Parathyroid adenoma (tissue), 2 donors: Measurements from ENCODE around the gene PDE12.

Experiments used
- H2AFZ ChIP-seq: fragments of 300-600 bp; sonication (generic); one replicate; pipeline ENCODE4 v1.7.0; 2017; ENCODE audit warnings: antibody characterized with exemption, mild to moderate bottlenecking
- H3K27ac ChIP-seq: fragments of 300-600 bp; sonication (generic); one replicate; pipeline ENCODE4 v1.7.0; 2017
- H3K27me3 ChIP-seq: fragments of 300-600 bp; sonication (generic); one replicate; pipeline ENCODE4 v1.7.0; 2017; ENCODE audit warnings: low read length; ENCODE audit not compliant: control insufficient read depth, insufficient read depth
- H3K36me3 ChIP-seq: fragments of 300-600 bp; sonication (generic); one replicate; pipeline ENCODE4 v1.7.0; 2017; ENCODE audit warnings: low read length; ENCODE audit not compliant: control insufficient read depth, insufficient read depth
- H3K4me1 ChIP-seq: fragments of 300-600 bp; sonication (generic); one replicate; pipeline ENCODE4 v1.7.0; 2017; ENCODE audit warnings: control low read depth
- H3K4me2 ChIP-seq: fragments of 300-600 bp; sonication (generic); one replicate; pipeline ENCODE4 v1.7.0; 2017; ENCODE audit warnings: low read length
- H3K4me3 ChIP-seq: fragments of 300-600 bp; sonication (generic); one replicate; pipeline ENCODE4 v1.7.0; 2017; ENCODE audit warnings: low read depth, low read length
- H3K79me2 ChIP-seq: fragments of 300-600 bp; sonication (generic); one replicate; pipeline ENCODE4 v1.7.0; 2017; ENCODE audit warnings: control low read depth
- H3K9ac ChIP-seq: fragments of 300-600 bp; sonication (generic); one replicate; pipeline ENCODE4 v1.7.0; 2017; ENCODE audit warnings: mild to moderate bottlenecking
- H3K9me3 ChIP-seq: fragments of 300-600 bp; sonication (generic); one replicate; pipeline ENCODE4 v1.7.0; 2017; ENCODE audit warnings: low read length; ENCODE audit not compliant: control insufficient read depth
- TF ChIP-seq, protein P1 (sequence below): fragments of 300-600 bp; sonication (generic); IDR thresholded peaks from one replicate; pipeline ENCODE4 v1.7.0; 2017; ENCODE audit warnings: antibody characterized with exemption, mild to moderate bottlenecking
- donor health status: primary hyperparathyroidism.

PDE12 gene

DNA sequence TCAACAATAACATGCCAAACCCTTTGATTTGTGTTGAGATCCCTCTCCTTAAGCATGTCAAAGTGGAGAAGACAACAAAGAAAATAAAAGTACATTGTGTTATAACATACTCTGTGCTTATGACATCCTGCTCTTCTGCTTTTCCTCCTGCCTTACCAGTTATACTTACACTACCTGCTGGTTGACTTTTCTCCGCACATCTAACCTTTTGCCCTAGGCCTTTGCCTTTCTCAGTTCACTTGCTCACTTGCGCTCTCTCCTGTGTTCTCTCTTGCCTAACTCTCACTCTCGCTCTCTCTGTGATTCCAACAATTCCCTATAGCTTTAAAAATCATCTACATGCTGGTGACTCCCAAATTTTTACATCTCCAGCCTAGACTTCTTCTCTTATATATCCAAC lies 17.6 kb upstream of the PDE12 start:
- no peak overlapping the region for H3K4me2 ChIP-seq
- no peak overlapping the region for H3K27ac ChIP-seq
- no peak overlapping the region for H2AFZ ChIP-seq
- no peak overlapping the region for H3K4me3 ChIP-seq
- H3K9me3 ChIP-seq: no peaks in the 10 kb centered on the region
- H3K27me3 ChIP-seq: no peaks in the 10 kb centered on the region
- no peaks in the 10 kb centered on the region for H3K4me1 ChIP-seq
- no peak overlapping the region for H3K9ac ChIP-seq
- H3K79me2 ChIP-seq: no peaks in the 10 kb centered on the region
- TF ChIP-seq, protein P1, sequence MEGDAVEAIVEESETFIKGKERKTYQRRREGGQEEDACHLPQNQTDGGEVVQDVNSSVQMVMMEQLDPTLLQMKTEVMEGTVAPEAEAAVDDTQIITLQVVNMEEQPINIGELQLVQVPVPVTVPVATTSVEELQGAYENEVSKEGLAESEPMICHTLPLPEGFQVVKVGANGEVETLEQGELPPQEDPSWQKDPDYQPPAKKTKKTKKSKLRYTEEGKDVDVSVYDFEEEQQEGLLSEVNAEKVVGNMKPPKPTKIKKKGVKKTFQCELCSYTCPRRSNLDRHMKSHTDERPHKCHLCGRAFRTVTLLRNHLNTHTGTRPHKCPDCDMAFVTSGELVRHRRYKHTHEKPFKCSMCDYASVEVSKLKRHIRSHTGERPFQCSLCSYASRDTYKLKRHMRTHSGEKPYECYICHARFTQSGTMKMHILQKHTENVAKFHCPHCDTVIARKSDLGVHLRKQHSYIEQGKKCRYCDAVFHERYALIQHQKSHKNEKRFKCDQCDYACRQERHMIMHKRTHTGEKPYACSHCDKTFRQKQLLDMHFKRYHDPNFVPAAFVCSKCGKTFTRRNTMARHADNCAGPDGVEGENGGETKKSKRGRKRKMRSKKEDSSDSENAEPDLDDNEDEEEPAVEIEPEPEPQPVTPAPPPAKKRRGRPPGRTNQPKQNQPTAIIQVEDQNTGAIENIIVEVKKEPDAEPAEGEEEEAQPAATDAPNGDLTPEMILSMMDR: no peak
- H3K36me3 ChIP-seq: no peaks in the 10 kb centered on the region

DNA sequence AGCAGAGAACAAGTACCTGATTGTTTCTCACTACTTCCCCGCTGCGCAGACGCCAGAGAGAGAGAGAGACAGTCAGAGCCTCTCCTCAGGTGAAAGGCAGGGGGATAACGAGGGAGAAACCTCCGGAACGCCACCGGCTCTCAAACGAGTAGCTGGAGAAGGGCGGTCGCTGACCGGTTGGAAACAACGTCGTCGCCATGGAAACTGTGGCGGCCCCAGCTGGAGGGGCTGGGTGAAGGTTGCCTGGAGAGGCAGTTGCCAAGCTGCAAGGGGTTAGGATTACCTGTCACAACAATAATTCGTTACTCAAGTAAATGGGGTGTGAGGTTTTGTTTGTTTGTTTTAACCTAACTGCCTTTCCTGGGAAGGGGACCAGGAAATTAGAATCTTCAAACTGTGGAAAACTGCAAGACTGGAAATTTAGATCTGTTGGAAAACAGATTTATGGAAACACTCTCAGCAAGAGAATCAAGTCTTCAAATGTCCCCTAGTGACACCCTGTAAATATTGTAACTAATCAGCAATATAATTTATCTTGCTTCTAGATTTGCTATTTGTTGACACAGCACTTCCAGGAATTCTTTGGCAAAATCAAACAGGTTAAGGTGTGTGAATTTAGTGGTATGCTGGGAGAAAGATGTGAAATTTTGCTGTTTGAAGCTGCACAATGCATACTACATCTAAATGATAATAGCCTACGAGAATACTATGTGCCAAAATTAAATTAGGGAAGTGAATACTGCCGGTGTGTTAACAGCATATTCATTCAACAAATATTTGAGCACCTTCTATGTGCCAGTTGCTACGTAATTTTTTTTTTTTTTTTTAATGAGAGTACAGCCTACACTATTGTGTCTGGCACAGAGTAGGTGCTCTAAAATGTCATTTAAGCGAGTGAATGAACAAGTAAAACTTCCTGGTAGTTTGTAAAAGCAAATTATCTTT lies 11.6 kb upstream of the PDE12 start, which contains the start of gene DNAH12:
Gene DNAH12 (minus strand): TSS at position 164 of the 945 bp plus-strand sequence. CDS start 1,474 bp downstream, outside the sequence.
- Histone ChIP-seq H3K4me1 (peaks cover 5% of the 10 kb centered on the region), H3K4me2 (peak within 1 kb of the TSS; percentile 93), H3K36me3 (no peaks in the 10 kb centered on the region), H3K9me3 (no peaks in the 10 kb centered on the region), H2AFZ (peak within 1 kb of the TSS; percentile 67), H3K79me2 (no peaks in the 10 kb centered on the region), H3K27ac (peak within 1 kb of the TSS; percentile 53), H3K4me3 (peak within 1 kb of the TSS; percentile 61), H3K27me3 (no peaks in the 10 kb centered on the region), H3K9ac (no peak within 1 kb of the TSS)
- TF ChIP-seq, protein P1: no peak

DNA sequence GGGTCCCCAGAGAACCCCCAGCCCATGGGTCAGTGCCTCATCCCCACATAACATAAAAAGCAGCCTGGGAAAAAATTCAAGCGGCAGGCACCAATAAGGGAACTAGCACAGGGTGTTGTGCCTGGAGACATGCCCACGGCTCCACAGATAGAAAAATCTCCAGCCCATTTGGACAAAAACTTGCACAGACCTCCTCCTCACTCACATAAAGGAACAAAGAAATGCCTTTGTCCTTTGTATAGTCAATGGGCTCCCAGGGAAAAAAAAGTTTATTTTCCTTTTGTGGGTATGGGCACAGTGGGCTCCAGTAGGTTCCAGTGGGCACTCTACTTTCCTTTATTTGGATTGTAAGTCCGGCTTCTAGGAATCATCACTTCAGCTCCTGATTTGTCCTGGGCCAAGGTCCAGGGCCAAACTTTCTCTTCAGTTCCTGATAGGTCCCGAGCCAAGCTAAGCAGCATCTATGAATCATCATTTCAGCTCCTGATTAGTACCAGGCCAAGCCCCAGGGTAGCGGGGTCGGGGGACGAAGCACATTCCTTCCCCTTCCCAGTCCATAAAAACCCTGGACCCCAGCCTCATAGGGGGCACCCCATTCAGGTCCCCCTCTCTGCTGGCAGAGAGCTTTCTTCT lies 10.3 kb upstream of the PDE12 start:
- no peak overlapping the region for H2AFZ ChIP-seq
- no peak overlapping the region for H3K4me2 ChIP-seq
- H3K4me3 ChIP-seq: no peak overlapping the region
- H3K27me3 ChIP-seq: no peaks in the 10 kb centered on the region
- H3K4me1 ChIP-seq: peaks cover 5% of the 10 kb centered on the region
- TF ChIP-seq, protein P1: no peak
- no peak overlapping the region for H3K27ac ChIP-seq
- H3K9me3 ChIP-seq: no peaks in the 10 kb centered on the region
- H3K36me3 ChIP-seq: no peaks in the 10 kb centered on the region
- H3K79me2 ChIP-seq: no peaks in the 10 kb centered on the region
- H3K9ac ChIP-seq: no peak overlapping the region

DNA sequence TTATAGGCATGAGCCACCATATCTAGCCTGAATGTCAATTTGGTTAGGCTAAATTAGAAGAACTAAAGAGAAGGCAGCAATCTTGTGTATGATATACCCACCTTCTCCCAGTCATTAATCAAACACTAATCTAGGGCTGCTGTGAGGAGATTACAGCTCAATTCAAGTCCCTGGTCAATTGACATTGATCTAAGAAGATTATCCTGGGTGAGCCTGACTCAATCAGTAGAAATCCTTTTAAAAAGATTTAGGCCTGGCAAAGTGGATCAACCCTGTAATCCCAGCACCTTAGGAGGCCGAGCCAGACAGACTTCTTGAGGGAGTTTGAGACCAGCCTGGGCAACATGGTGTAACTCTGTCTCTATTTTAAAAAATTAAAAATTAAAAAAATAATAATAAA lies 9.5 kb upstream of the PDE12 start:
- H3K4me2 ChIP-seq: no peak overlapping the region
- no peak overlapping the region for H3K4me3 ChIP-seq
- H2AFZ ChIP-seq: no peak overlapping the region
- TF ChIP-seq, protein P1: no peak
- H3K9me3 ChIP-seq: no peaks in the 10 kb centered on the region
- H3K4me1 ChIP-seq: peaks cover 5% of the 10 kb centered on the region
- H3K27ac ChIP-seq: no peak overlapping the region
- H3K27me3 ChIP-seq: no peaks in the 10 kb centered on the region
- no peaks in the 10 kb centered on the region for H3K36me3 ChIP-seq
- no peak overlapping the region for H3K9ac ChIP-seq
- H3K79me2 ChIP-seq: no peaks in the 10 kb centered on the region
